ENCODE data around the gene NBAS.

DNA sequence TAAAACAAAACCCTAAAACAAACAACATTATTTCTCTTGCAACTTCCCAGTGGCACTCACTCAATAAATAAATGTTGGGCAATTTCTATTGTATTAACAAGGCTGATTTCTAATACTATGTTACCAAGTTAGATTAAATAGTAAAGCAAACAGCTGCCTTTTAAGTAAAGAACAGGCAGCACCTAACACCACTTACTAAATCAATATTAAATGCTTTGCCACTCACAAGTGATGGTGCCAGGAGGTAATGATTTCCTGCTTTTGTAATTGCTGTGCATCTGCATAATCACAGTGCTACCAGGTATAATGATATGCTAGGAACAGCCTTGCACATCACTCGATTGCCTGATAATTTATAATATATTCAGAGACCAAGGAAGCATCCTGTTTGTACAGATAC is 276.5 kb downstream of the NBAS start:
- TF ChIP-seq, protein P1, sequence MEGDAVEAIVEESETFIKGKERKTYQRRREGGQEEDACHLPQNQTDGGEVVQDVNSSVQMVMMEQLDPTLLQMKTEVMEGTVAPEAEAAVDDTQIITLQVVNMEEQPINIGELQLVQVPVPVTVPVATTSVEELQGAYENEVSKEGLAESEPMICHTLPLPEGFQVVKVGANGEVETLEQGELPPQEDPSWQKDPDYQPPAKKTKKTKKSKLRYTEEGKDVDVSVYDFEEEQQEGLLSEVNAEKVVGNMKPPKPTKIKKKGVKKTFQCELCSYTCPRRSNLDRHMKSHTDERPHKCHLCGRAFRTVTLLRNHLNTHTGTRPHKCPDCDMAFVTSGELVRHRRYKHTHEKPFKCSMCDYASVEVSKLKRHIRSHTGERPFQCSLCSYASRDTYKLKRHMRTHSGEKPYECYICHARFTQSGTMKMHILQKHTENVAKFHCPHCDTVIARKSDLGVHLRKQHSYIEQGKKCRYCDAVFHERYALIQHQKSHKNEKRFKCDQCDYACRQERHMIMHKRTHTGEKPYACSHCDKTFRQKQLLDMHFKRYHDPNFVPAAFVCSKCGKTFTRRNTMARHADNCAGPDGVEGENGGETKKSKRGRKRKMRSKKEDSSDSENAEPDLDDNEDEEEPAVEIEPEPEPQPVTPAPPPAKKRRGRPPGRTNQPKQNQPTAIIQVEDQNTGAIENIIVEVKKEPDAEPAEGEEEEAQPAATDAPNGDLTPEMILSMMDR (IDR thresholded peaks at IDR 0.05): no peak
- TF ChIP-seq POLR2AphosphoS5 (IDR thresholded peaks at IDR 0.05) (peak in 1 of 3 donors; percentile 51), POLR2A (IDR thresholded peaks at IDR 0.05) (no peak), EP300 (IDR thresholded peaks at IDR 0.05) (no peak)
